ENCODE measurements around the gene PRDM9. TPM values are rescaled to one million over a fixed set of nuclear protein-coding genes. Genes with fewer than 3 reads are reported as not detected.
"Not testable (repeated sequence)": the region's sequence is repeated elsewhere in the genome, so short reads cannot be mapped to it uniquely, and the experiment has no call there.

The PRDM9 gene
- total RNA-seq, 4 donors from 2014 or later: not detected

GRCh38 chr5:23483090-23483489 is 24.3 kb upstream of the PRDM9 start:
- TF ChIP-seq POLR2A (IDR thresholded peaks at IDR 0.05) (no peak), EP300 (IDR thresholded peaks at IDR 0.05) (no peak)
- TF ChIP-seq, protein P1, sequence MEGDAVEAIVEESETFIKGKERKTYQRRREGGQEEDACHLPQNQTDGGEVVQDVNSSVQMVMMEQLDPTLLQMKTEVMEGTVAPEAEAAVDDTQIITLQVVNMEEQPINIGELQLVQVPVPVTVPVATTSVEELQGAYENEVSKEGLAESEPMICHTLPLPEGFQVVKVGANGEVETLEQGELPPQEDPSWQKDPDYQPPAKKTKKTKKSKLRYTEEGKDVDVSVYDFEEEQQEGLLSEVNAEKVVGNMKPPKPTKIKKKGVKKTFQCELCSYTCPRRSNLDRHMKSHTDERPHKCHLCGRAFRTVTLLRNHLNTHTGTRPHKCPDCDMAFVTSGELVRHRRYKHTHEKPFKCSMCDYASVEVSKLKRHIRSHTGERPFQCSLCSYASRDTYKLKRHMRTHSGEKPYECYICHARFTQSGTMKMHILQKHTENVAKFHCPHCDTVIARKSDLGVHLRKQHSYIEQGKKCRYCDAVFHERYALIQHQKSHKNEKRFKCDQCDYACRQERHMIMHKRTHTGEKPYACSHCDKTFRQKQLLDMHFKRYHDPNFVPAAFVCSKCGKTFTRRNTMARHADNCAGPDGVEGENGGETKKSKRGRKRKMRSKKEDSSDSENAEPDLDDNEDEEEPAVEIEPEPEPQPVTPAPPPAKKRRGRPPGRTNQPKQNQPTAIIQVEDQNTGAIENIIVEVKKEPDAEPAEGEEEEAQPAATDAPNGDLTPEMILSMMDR (IDR thresholded peaks at IDR 0.05): no peak
- H3K4me3 ChIP-seq: no peak overlapping the region
- H3K4me1 ChIP-seq: no peaks in the 10 kb centered on the region
- no peaks in the 10 kb centered on the region for H3K36me3 ChIP-seq
- no peak for DNase-seq (ENCODE audit: low spot score in 2 of 2)
- H3K9me3 ChIP-seq: peaks cover 0 to 3% (median 0%) of the 10 kb centered on the region in 4 donors
- WGBS, 2 donors: 89 to 92% methylated on average over 2 of the region's 2 CpGs
- H3K27ac ChIP-seq: no peak overlapping the region
- H3K27me3 ChIP-seq: no peaks in the 10 kb centered on the region

DNA sequence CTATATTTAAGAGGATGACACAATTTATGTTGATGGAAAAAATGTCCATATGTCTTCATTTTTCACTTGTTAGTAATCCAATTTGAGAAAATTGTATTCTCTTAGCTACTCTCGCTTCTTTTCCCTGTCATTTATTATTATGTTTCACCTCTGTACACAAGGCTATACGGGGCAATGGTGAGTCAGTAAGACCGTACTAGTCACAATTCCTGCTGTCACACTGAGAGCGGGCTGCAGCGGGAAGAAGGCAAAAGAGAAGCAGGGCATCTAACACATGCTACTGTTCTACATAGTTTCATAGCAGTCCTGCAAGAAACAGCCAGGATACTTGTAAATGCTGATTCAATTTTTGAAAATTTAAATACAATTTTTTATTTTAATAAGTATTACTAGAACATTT is 23.3 kb upstream of the PRDM9 start:
- Histone ChIP-seq H3K27me3 (no peaks in the 10 kb centered on the region), H3K4me1 (no peaks in the 10 kb centered on the region), H3K27ac (no peak overlapping the region), H3K36me3 (no peaks in the 10 kb centered on the region), H3K9me3 (peaks cover 0 to 3% (median 0%) of the 10 kb centered on the region in 4 donors), H3K4me3 (no peak overlapping the region)
- WGBS, 2 donors: 72 to 85% methylated on average over 5 of the region's 5 CpGs
- TF ChIP-seq EP300 (IDR thresholded peaks at IDR 0.05) (no peak), POLR2A (IDR thresholded peaks at IDR 0.05) (no peak)
- TF ChIP-seq, protein P1 (IDR thresholded peaks at IDR 0.05): no peak
- no peak for DNase-seq (ENCODE audit: low spot score in 2 of 2)

DNA sequence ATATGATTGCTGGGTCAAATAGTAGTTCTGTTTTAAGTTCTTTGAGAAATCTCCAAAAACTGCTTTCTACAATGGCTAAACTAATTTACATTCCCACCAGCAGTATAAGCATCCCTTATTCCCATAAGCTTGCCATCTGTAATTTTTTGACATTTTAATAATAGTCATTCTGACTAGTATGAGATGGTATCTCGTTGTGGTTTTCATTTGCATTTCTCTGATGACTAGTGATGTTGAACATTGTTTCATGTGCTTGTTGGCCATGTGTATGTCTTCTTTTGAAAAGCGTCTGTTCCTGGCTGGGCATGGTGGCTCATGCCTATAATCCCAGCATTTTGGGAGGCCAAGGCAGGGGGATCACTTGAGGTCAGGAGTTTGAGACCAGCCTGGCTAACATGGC is 21.2 kb upstream of the PRDM9 start:
- WGBS, 2 donors: 80 to 85% methylated on average over 2 of the region's 2 CpGs
- H3K36me3 ChIP-seq; H3K4me3 ChIP-seq; H3K9me3 ChIP-seq; H3K27me3 ChIP-seq; H3K4me1 ChIP-seq; H3K27ac ChIP-seq; DNase-seq (ENCODE audit: low spot score in 2 of 2): not testable (repeated sequence)

- WGBS, 2 donors: 30 to 51% methylated on average over 1 of the region's 1 CpG
- no peak overlapping the region for H3K27ac ChIP-seq
- no peak for TF ChIP-seq POLR2A (IDR thresholded peaks at IDR 0.05)
- TF ChIP-seq EP300 (IDR thresholded peaks at IDR 0.05): no peak
- TF ChIP-seq, protein P1 (IDR thresholded peaks at IDR 0.05): no peak
- peaks cover 0 to under 1% (median 0%) of the 10 kb centered on the region in 4 donors for H3K9me3 ChIP-seq
- no peaks in the 10 kb centered on the region for H3K36me3 ChIP-seq
- H3K4me3 ChIP-seq: no peak overlapping the region
- H3K27me3 ChIP-seq: no peaks in the 10 kb centered on the region
- no peak for DNase-seq (ENCODE audit: low spot score in 2 of 2)
- H3K4me1 ChIP-seq: no peaks in the 10 kb centered on the region
Observed at GRCh38 chr5:23490993-23491392, 16.4 kb upstream of the PRDM9 start.

- Histone ChIP-seq H3K27me3 (no peaks in the 10 kb centered on the region), H3K4me1 (no peaks in the 10 kb centered on the region), H3K9me3 (no peaks in the 10 kb centered on the region), H3K36me3 (no peaks in the 10 kb centered on the region), H3K4me3 (no peak overlapping the region), H3K27ac (no peak overlapping the region)
- no peak for DNase-seq (ENCODE audit: low spot score in 2 of 2)
- TF ChIP-seq EP300 (IDR thresholded peaks at IDR 0.05): no peak
- no peak for TF ChIP-seq POLR2A (IDR thresholded peaks at IDR 0.05)
- TF ChIP-seq, protein P1 (IDR thresholded peaks at IDR 0.05): no peak
- WGBS, 2 donors: 71 to 81% methylated on average over 1 of the region's 1 CpG
Observed at GRCh38 chr5:23494558-23494957, 12.9 kb upstream of the PRDM9 start.

GRCh38 chr5:23496576-23496975 is 10.8 kb upstream of the PRDM9 start:
- 96% methylated on average over 1 of the region's 1 CpG for WGBS, 2 donors
- no peak for DNase-seq (ENCODE audit: low spot score in 2 of 2)

More at GRCh38 chr5:23496576-23496975, 10.8 kb upstream of the PRDM9 start:
- Histone ChIP-seq H3K27me3 (no peaks in the 10 kb centered on the region), H3K4me1 (no peaks in the 10 kb centered on the region), H3K4me3 (no peak overlapping the region), H3K36me3 (no peaks in the 10 kb centered on the region), H3K9me3 (no peaks in the 10 kb centered on the region), H3K27ac (no peak overlapping the region)
- TF ChIP-seq POLR2A (IDR thresholded peaks at IDR 0.05): no peak
- TF ChIP-seq, protein P1 (IDR thresholded peaks at IDR 0.05): no peak
- TF ChIP-seq EP300 (IDR thresholded peaks at IDR 0.05): no peak
